Daoy (cell line): ENCODE data around the gene KLHL12. TPM values are rescaled to one million over a fixed set of nuclear protein-coding genes. Genes with fewer than 3 reads are reported as not detected.

Source experiments
- DNase-seq: peaks from one replicate; pipeline ENCODE4 v3.0.0-alpha.2; 2015; ENCODE audit warnings: low read depth
- total RNA-seq: library from RNA; depleted of rRNA; stranded (reverse); fragments of >200 nt; shearing (Covaris generic); gene quantifications from 2 replicates; pipeline ENCODE4 v1.2.3, GENCODE V29; 2014; rRNA removed

KLHL12 gene
- 22.4 and 34.8 TPM in 2 replicates for total RNA-seq

DNA sequence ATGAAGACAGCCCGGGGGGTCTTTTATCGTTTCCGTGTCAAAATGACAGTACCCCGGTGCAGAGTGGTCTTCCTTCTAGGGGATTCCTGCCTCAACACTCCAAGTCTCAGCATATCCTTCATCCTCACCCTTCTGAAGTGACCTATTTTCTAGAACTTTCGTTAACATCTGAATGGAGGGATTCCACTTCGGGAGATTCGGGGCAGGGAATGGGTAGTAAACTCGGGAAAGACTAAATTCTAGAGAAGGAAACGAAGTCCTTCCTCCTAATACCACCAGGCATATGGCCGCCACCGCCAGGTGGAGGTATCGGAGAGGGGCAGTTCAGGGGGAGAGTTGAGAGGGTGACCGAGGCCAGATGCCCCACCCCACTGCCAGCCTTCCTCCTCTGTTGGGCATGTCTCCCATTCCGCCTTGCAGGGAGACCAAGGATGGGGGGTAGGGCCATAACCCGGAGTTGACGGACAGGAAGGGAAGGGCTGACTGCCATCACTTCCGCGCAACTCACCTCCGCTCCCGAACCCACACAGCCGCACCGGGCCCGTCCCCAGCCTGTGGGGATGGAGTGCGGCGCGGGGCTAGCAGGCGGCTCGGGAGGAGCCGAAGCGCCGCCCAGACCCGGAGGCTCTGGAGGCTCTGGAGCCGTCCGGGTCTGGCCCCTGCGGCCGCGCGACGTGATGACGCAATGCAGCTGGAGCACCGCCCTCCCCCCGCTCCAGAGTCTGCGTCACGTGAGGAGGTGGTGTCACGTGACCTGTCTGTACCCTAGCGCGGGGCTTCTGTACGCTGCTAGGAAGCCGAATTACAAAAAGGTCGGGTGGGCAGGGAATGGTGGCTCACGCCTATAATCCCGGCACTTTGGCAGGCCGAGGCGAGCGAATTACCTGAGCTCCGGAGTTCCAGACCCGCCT lies at the start of gene KLHL12:
Gene KLHL12 (minus strand): TSS at position 654 of the 911 bp plus-strand sequence. CDS start 2,072 bp downstream, outside the sequence.
- peak; percentile 99 for DNase-seq

DNA sequence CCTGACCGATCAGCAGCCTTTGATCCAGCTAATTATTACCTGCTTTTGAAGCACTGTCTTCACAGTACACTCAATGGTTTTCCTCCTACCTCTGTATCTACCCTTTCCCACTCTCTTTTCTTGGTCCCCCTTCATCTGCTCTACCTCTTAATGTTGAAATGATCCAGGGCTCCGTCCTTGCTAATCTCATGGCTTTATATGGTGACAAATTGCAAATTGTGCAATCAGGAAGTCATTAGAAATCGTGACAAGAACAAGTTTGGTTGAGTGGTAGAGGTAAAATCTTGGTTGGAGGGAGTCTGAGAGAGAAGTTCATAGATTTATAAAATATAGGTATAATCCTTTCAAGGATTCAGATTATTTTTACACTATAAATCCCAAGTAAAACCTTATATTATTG lies 49.6 kb upstream of the KLHL12 start:
- no peak for DNase-seq

DNA sequence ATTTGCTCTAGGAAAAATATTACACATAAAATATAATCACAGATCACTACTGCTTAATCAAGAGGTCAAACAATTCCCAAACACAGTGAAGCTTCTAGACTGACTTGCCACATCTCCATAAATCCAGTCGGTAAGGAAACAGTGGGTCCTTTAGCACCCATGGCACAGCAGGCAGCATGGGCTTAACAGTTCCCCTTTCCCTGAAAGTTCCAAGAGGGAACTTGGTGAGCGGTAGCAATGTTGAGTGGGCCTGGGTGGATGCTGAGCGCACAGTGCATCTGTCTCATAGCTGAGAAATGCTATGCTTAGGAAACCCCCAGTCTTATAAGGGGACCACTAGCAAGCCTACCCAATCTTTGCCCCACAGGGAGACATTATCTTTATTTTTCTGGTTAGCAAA lies 47.8 kb upstream of the KLHL12 start:
- no peak for DNase-seq

DNA sequence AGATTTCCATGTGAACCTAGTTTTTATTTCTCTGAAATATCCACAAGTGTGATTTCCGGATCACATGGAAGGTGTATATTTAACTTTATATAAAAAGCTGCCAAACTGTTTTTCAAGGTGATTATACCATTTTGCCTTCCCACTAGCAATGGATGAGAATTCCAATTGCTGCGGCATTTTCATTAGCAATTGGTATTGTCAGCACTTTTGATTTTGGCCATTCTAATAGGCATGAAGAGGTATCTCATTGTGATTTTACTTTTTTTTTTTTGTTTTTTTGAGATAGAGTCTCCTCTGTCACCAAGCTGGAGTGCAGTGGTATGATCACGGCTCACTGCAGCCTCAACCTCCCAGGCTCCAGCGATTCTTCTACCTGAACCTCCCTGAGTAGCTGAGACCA lies 45.0 kb upstream of the KLHL12 start:
- DNase-seq, result no peak

DNA sequence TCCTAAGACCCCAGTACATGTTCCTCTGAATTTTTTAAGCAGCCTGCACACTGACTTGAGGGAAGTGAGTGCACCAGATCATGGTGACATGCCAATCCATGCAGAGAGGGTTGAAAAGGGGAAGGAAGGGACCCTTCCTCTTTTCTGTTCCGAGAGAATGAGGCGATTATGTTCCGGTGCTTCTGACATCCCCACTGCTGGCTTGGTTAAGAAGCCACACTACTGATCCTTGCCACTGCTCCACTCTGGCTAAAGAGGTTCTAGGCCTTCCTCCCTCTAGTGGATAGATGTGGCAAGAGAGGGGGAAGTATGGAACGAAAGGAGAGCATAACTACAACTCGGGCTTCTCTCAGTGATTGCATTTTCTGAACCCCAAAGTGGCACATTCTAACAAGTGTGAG lies 41.9 kb upstream of the KLHL12 start:
- DNase-seq, result peak; percentile 41

DNA sequence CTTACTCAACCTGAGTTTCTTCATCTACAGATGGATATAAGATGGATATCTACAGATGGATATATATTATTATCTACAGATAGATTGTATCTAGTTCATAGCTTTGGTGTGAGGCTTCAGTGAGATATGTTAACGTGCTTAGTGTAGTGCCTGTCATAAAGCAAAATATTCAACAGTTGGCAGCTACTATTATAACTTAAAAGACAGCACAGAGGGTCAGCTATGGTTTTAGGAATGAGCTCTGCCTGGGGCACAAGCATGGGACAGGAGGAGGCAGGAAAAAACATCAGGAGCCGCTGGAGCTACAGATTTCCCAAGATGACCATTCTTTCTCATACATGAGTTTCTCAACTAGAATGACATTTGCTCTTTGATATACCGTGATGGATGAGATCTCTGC lies 41.3 kb upstream of the KLHL12 start:
- DNase-seq, result no peak

DNA sequence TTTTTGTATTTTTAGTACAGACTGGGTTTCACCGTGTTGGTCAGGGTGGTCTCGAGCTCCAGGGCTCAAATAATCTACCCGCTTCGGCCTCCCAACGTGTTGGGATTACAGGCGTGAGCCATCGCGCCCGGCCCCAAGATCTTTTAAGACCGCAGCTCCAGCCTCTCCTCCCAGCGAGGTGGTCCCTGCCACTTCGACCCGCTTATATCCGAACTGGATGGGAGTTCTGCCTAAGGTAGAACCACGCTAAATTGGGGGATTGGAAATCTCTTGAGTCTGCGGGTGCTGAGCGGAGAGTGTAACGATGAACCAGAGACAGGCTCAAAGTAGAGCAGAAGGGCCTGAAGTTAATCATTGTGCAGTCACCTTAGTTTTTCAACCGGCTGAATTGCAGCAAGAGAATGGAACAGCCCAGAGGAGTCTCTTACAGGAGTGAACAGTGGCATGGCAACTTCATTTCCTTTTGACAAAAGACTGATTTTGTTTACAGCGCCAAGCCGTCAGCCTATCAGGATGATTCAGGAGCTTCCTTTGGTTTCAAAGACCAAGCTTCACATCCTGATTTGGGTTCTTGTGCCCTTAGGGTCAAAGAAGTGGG lies 40.7 kb upstream of the KLHL12 start:
- DNase-seq, result no peak

DNA sequence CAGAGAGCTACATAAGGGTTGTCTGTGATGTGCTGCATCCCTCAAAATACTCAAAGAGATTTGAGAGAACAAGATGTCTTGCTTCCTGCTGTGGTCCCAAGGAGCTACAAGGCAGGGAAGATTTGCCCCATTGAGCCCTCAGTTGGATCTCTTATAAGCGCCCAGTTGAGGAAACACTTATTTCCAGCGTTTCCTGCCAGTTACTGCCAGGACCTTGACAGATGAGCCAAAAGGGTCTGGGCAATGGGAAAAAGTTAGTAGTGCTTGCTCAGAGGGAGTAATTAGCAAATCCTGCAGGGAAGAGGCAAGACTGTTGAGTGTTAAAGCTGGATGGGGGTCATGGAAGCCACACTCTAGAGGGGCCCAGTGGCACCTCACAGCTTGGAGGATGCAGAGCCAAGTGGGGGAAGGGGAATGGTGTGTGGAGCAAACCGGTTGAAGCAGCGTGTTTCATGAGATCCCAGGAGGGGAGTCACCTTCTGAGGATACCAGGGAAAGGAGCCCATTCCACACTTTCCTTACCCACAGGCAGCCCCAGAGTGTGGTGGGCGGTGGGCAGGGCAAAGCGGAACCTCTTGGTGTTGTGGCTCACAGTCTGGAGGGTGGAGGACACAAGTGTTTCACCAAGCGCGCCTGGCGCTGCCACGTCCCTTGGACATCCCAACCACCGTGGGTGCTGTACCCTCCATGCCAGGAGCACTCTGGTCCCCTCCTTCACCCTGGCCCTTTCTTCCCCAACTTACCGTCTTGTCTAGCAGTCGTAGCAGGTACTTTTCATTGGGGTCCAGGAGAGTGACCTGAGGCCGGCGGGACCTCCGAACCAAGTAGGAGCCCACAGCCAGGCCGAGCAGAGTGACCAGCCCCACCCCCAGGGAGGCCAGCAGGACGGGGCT lies 39.2 kb upstream of the KLHL12 start:
- peak; percentile 17 for DNase-seq

DNA sequence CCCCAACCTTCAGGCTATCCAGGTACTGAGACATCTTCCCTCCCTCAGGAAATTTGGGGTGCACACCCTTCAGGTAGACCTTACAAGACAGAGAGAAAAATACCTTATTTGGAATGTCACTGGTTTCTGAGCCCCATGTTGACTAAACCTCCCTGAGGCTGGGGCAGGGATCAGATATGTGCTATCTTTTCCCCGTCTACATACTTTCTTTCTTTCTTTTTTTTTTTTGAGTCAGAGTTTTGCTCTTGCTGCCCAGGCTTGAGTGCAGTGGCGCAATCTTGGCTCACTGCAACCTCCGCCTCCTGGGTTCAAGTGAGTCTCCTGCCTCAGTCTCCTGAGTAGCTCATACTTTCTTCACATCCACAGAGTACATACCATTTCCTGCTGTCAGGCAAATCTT lies 38.4 kb upstream of the KLHL12 start:
- peak; percentile 14 for DNase-seq

DNA sequence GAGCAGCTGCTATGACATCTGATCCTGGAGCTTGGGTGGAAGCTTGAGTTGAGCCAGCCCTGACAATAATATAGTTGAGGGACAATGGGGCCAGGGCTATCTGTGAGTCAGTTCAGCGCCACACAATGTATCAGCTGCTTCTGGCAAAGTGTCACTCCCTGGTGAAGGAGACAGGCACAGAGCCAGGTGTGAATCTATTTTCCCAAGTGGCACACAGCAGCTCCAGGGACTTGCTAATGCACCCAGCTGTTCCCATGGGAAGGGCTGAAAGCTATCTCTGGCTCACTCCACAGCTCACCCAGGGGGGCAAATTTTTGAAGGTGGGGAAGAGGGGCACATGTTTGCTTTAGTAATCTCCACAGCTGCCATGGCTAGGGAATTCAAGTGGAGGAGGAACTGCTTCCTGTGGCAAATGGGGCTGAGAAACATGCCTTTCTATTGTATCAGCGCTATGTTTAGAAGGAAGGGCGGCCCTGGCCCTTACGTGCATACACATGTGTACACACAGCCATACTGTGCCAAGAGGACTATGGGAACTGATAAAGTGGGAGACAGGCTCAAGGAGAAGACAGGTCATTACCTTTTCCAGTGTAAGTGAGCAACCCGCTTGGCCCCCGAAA lies 37.9 kb upstream of the KLHL12 start:
- DNase-seq, result peak; percentile 80

DNA sequence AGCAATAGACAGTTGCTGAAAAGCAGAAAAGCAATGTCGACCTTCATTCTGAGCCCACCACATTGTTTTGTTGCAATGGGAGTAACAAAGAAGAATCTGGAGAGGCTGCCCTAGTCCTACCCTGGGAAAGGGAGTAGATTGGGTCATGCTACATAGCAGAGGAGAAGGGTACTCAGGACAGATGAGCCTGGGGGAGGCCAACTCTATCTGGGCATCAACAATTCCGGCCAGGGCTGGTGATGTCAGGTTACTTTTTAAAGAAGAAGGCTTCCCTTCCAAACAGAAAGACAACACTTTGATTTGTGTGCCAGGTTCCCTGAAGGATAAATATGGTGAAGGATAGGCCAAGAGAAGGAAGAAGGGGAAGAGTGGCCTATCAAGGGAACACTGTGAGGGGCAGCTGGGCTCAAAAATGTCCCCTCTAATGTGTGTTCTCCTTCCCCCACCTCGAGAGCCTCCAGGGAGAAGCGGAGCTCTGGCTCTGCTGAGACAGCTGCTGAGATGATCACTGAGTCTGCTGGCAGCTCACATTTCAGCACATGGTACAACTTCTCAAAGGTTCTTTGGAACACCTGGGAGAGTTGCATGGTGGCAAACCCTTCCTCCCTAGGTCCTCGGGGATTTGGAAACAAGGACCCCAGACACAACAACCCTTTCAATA lies 34.3 kb upstream of the KLHL12 start:
- no peak for DNase-seq

DNA sequence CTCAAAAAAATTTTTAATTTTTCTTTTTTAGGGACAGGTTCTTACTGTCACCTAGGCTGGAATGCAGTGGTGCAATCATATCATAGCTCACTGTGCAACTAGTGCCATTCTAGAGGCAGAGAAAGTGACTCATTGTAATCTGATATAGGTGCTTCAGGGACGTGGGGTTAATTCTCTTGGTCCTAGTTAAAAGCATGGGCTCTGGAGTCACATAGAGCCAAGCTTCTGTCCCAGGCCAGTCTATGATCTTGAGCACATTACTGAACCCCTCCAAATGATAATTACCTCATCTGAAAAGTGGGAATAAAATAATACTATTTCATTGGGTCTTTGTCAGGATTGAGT lies 32.2 kb upstream of the KLHL12 start:
- peak; percentile 67 for DNase-seq

DNA sequence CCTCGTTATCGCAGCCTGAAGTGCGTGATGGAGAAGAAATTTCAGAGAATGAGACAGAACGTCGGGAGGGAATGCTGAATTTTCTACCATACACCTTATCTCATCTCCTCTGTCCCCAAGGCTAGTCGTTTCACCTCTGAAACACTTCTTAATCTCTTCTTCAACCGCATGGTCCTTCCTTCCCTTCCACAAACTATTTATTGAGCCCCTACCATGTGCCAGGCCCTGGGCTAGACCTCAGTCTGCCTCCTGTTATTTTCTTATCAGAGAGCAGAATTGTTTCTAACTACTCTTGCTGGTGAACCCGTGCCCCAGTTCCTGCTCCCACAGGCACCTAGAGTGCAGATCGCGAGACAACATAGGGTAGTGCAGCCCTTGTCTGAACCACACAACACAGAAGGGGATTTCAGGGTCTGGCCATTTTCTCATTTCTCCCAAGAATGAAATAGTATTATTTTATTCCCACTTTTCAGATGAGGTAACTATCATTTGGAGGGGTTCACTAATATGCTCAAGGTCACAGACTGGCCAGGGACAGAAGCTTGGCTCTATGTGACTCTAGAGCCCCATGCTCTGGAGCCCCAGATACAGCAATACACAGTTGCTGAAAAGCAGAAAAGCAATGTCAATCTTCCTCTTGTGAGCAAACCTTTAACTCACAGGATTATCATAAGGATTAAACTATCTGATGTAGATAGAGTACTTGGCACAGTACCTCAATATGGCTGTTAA lies 31.7 kb upstream of the KLHL12 start:
- DNase-seq, result peak; percentile 9

DNA sequence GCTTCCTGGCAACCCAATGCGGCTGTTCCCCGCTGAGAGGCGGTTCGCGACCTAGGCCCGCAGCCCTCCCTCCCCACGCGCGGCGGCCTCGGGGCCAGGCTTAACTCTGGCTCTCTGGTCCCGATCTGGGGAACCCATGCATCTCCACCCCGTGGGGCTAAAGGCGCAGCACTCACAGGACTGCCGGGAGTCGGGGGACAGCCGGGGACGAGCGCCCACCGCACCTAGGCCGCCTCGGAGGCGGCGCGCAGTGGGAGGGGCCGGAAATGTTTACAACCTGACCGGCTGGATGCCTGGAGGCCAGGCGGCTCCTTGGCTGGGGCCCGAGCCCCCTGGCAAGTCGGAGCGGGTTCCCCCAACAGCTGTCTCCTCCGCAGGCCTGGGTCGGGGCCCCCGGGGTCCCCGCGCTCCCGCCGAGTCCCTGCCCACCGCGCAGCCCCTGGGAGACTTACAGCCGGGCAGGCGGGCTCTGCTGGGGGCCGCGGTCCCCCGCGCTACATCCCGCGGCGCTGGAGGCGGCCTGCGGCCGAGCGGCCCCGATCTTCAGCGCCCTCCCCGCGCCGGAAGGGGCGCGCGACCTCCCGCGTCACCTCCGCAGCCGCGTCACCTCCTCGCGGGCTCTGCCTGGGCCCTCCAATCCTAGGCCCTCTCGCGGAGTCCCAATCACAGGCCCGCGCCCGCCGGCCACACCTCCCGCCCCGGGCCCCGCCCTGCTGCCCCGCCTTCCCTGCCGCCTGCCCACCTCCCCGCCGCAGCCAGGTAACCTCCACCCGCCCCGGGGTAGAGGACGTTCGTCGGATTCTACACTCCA lies 30.9 kb upstream of the KLHL12 start, which contains the start of gene ADIPOR1:
Gene ADIPOR1 (minus strand): TSS at position 580 of the 811 bp plus-strand sequence. CDS start 7,242 bp downstream, outside the sequence.
- peak; percentile 93 for DNase-seq

DNA sequence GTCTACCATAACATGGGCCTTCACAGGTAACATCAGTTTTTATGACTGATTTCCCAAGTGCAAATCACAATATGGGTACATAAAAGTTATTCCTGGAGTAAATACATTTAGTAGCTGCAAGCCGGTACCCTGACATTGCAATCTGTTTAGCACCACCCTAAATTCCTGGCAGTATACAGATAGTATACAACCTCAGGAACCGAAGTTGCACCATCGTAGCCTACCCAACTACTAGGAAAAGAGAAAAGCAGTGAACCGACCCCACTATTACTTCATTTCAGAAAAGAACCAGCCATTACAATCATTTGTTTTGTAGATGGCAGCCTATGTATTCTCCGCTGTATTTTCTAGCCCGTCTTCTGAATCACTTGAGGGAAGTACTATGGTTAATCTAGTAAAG lies 29.9 kb upstream of the KLHL12 start:
- no peak for DNase-seq

DNA sequence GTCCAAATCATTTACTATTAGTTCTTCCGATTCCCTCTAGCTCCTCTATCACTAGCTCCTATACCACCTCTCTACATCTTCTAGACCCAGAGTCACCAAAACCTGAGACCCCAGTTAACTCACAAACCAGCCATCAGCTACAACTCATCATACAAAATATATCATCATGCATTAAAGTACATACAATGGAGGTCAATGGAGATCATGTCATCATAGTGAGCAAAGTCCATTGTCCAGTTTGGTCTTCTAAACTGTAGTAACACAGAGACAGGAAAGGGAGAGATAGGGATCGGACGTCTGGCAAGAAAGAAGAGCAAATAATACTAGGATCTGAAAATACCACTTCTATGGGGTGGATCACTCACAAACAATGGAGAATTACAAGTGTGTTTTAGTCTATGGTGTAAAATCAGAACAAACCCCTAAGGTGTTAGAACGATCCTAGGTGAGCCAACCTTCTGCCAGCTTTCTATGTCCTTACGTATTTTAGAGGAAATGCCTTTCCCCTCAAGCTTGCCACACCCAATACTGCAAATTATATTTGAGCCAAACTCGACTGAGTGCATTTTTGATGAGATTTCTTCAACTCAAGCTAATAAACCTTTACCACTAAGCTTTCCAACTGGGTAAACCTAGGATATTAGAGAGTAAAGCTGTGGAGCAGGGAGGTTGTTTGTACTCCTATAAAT lies 27.2 kb upstream of the KLHL12 start:
- DNase-seq, result no peak

DNA sequence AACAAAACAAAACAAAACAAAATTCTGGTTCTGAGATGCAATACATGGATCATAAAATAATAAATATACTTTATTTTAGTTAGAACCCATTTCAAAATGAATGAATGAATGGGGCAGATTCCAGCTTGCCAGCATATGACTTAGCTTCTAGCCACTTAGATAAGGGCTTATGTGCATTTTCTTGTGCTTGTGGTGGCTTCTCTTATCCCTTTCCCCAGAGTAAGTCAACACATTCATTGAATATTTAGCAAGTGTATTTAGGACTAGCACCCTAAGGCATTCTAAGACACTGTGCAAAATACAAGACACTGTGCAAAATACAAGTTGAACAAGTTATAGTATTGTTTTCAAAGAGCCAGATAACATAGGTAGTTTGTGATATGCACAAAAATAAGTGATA lies 26.4 kb upstream of the KLHL12 start:
- DNase-seq, result no peak

DNA sequence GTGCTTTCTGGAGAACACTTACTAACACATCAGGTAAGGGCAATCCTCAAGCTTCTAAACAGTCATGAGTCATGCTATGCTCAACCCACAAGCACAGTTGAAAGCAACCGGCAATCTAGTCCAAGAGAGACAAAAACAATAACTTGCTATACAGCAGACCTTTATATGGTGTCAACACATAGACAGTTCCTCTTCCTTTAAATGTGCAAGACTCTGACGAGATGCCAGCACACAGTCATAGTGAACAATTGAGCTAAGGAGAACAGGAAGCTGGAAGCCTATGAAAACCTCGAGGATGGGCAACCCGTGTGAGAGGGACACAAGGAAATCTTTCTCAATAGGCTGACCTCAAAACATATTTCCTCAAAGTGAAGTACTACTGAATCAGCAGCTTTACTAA lies 25.8 kb upstream of the KLHL12 start:
- peak; percentile 11 for DNase-seq

DNA sequence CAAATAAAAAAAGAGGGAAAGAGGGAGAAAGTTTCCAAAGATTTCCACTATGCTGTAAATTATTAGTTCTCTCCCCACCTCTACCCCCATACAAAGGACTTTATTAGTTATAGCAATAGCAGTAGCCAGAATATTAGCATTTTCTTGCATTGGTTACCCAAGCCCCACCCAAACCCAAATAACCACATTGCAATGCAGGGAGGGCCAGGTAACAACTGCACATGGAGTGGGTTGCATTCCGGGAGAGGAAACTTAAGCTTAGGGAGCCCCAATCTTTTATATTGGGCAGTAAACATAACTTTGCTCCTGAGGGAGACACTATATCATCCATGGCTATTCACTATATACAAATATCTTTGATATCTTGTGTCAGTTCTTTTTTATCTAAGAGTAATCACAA lies 25.1 kb upstream of the KLHL12 start:
- DNase-seq, result no peak
